H1 (cell line): ENCODE results near the gene DISC1.

Experiments
- EP300 ChIP-seq, 2 experiments: IDR thresholded peaks; 1 replicate in 1 of 2; 2 replicates in 1 of 2; pipeline ENCODE4 v1.6.1; 2011 to 2012; ENCODE audit warnings: low read depth in 2 of 2, low read length in 2 of 2, mild to moderate bottlenecking in 2 of 2, borderline replicate concordance in 1 of 2, inconsistent platforms in 1 of 2, moderate library complexity in 1 of 2
- EZH2 ChIP-seq: fragments of 200-600 bp; sonication (generic); IDR thresholded peaks from 2 replicates; pipeline ENCODE4 v1.7.1; 2012; ENCODE audit warnings: low read depth, mild to moderate bottlenecking, moderate library complexity, low read length, inconsistent platforms; ENCODE audit not compliant: severe bottlenecking
- POLR2A ChIP-seq, 2 experiments: IDR thresholded peaks; 1 replicate in 1 of 2; 2 replicates in 1 of 2; pipeline ENCODE4 v1.6.1; 2011; ENCODE audit warnings: low read depth in 2 of 2, low read length in 2 of 2, mild to moderate bottlenecking in 2 of 2; ENCODE audit errors: control extremely low read depth in 1 of 2
- SUZ12 ChIP-seq: fragments of 200-600 bp; sonication (generic); IDR thresholded peaks from 2 replicates; pipeline ENCODE4 v1.6.1; 2012; ENCODE audit warnings: mild to moderate bottlenecking, inconsistent platforms, low read length, moderate library complexity, mixed read lengths
- ZNF274 ChIP-seq: IDR thresholded peaks from 2 replicates; pipeline ENCODE4 v1.7.0; 2012; ENCODE audit warnings: low read length, borderline replicate concordance; ENCODE audit errors: extremely low read depth
- TF ChIP-seq, protein P1 (sequence below), 3 experiments: IDR thresholded peaks; 1 replicate in 2 of 3; 2 replicates in 1 of 3; pipeline versions ENCODE4 v1.5.1 to v1.6.1; 2011; ENCODE audit warnings: low read length in 3 of 3, mild to moderate bottlenecking in 3 of 3, inconsistent platforms in 2 of 3, low read depth in 1 of 3, moderate library complexity in 1 of 3; ENCODE audit not compliant: insufficient read depth in 1 of 3; ENCODE audit errors: control extremely low read depth in 1 of 3

DNA sequence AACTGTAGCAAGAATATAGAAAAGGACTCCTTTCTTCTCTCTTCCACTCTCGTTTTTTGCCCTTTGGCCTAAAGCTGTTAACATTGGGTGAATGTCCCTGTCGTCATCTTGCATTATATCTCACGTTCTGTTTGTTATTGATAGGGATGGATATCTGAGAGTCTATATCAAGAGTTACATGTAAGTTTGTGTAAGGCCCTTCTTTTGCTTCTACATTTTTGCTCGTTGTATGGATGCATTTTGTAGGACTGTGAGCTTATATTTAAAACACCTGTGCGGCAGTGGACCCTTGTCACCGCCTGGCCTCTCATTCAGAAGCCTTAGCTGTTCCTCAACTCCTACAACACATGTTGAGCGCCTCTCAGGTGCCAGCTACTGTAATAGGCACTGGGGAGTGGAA is 211.9 kb downstream of the DISC1 start:
- TF ChIP-seq EP300 (IDR thresholded peaks at IDR 0.05; ENCODE audit: borderline replicate concordance in 1 of 2, low read depth in 2 of 2, low read length in 2 of 2) = no peak
- TF ChIP-seq, protein P1, sequence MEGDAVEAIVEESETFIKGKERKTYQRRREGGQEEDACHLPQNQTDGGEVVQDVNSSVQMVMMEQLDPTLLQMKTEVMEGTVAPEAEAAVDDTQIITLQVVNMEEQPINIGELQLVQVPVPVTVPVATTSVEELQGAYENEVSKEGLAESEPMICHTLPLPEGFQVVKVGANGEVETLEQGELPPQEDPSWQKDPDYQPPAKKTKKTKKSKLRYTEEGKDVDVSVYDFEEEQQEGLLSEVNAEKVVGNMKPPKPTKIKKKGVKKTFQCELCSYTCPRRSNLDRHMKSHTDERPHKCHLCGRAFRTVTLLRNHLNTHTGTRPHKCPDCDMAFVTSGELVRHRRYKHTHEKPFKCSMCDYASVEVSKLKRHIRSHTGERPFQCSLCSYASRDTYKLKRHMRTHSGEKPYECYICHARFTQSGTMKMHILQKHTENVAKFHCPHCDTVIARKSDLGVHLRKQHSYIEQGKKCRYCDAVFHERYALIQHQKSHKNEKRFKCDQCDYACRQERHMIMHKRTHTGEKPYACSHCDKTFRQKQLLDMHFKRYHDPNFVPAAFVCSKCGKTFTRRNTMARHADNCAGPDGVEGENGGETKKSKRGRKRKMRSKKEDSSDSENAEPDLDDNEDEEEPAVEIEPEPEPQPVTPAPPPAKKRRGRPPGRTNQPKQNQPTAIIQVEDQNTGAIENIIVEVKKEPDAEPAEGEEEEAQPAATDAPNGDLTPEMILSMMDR (IDR thresholded peaks at IDR 0.05; ENCODE audit: control extremely low read depth in 1 of 3, insufficient read depth in 1 of 3, low read depth in 1 of 3, low read length in 3 of 3) = no peak
- no peak for TF ChIP-seq EZH2
- TF ChIP-seq POLR2A (IDR thresholded peaks at IDR 0.05; ENCODE audit: control extremely low read depth in 1 of 2, low read depth in 2 of 2, low read length in 2 of 2) = no peak
- no peak for TF ChIP-seq ZNF274
- TF ChIP-seq SUZ12 = no peak
